Measurements from ENCODE around the gene ALPI. TPM values are rescaled to one million over a fixed set of nuclear protein-coding genes. Genes with fewer than 3 reads are reported as not detected.
"Not testable (repeated sequence)": the region's sequence is repeated elsewhere in the genome, so short reads cannot be mapped to it uniquely, and the experiment has no call there.

Gene ALPI
- total RNA-seq, 4 donors from 2014 or later = not detected

DNA sequence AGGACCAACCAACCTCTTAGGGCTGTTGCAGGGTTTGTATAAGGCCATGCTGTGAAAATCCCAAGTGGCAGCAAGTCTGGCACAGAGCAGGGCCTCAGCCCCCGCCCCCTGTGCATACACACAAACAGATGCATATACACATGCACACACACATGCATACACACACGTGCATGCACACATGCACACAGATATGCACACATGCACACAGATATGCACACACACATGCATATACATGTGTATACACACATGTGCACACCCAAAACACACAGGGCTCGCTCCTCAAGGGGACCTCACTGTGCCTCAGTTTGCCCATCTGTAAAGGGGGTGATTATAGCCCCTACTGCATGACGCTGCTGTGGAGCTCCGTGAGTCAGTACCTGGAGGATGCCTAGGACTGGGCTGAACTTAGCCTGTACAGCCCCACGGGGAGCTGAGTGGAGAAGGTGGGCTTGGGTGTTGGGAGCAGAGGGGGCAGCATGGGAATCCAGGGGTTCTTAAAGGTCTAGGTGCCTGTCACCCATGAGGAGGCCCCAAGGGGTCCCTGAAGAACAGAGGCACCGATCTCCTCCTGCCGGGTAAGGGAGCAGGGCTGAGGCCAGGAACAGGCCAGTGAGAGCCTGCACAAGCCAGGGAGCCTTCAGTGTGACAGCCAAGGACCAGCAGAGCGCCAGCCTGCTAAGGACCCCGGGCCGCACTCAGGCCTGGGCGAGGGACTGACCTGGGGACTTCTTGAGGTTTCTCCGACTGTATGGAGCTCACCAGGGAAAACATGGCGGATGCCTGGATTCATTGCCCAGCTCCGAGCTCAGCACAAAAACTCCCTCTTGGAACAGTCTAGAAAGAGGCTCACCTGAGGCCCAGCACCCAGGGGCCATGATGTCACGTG, 24.0 kb upstream of the ALPI start:
- DNase-seq (ENCODE audit: low spot score) = no peak
- TF ChIP-seq, protein P1, sequence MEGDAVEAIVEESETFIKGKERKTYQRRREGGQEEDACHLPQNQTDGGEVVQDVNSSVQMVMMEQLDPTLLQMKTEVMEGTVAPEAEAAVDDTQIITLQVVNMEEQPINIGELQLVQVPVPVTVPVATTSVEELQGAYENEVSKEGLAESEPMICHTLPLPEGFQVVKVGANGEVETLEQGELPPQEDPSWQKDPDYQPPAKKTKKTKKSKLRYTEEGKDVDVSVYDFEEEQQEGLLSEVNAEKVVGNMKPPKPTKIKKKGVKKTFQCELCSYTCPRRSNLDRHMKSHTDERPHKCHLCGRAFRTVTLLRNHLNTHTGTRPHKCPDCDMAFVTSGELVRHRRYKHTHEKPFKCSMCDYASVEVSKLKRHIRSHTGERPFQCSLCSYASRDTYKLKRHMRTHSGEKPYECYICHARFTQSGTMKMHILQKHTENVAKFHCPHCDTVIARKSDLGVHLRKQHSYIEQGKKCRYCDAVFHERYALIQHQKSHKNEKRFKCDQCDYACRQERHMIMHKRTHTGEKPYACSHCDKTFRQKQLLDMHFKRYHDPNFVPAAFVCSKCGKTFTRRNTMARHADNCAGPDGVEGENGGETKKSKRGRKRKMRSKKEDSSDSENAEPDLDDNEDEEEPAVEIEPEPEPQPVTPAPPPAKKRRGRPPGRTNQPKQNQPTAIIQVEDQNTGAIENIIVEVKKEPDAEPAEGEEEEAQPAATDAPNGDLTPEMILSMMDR (IDR thresholded peaks at IDR 0.05) = no peak
- ATAC-seq (ENCODE audit: low FRiP score) = no peak

GRCh38 chr2:232432598-232433184, 23.3 kb upstream of the ALPI start:
- TF ChIP-seq, protein P1 (IDR thresholded peaks at IDR 0.05) = no peak
- no peak for ATAC-seq (ENCODE audit: low FRiP score)
- no peak for DNase-seq (ENCODE audit: low spot score)

- not testable (repeated sequence) for DNase-seq (ENCODE audit: low spot score); ATAC-seq (ENCODE audit: low FRiP score)
Measured at GRCh38 chr2:232433622-232434021, 22.3 kb upstream of the ALPI start.

DNA sequence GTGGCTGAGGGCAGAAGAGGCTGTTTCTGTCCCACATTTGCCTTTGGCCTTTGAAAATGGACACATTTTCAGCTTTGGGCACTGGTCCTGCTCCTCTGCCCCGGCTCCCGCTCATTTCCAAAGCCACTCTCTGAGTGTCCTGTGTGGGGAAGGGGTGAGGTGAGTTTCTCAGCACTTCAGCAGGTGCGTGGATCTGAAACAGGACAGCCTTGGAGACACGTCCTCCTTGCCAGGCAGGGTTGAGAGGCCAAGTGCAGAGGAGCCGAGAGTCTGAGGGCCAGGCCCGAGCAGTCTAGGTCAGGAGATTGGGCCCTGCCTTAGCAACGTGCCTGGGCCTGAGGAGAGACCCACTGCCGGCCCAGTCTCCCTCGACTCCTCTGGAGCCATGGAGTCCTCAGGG, 21.9 kb upstream of the ALPI start:
- TF ChIP-seq, protein P1 (IDR thresholded peaks at IDR 0.05) = no peak
- DNase-seq (ENCODE audit: low spot score) (no peak), ATAC-seq (ENCODE audit: low FRiP score) (no peak)

DNA sequence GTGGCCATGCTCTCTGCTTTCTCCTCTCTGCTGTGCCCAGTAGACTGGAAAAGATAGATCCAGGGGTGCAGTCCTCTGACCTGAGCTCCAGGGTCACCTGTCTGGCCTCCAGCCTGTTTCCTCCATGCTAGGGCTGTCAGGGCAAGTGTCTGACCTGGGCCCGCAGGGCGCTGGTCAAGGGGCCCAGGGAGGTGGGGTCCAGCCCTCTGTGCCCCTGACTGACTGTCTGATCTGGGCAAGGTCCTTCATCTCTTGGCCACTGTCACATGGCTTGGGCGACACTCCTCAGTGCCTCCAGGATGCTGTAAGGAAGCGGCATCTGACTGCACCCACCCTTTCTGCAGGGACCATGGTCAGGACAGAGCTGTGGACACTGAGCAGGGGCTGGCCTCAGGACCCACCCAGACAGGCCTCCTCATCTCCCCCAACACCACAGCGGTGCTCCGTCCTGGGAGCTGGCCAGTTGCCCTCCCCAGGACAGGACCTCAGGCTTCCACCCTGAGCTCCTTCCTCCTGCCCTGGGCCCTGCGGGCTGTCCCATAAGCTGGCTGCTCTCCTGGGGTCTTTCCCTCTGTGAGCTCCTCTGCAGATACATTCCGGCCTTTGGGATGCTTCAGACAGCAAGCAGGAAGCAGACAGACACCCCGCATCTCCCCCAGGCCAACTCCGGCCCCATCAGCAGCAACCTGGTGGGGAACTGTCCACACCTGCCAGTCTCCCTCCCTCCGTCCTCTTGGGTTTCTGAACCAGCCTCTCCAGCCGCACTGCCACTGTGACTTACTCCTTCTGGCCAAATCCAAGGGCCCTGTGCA, 21.2 kb upstream of the ALPI start:
- ATAC-seq (ENCODE audit: low FRiP score) (no peak), DNase-seq (ENCODE audit: low spot score) (no peak)
- TF ChIP-seq, protein P1 (IDR thresholded peaks at IDR 0.05) = no peak

GRCh38 chr2:232435375-232435648, 20.6 kb upstream of the ALPI start:
- ATAC-seq (ENCODE audit: low FRiP score) (no peak), DNase-seq (ENCODE audit: low spot score) (no peak)
- TF ChIP-seq, protein P1 (IDR thresholded peaks at IDR 0.05) = no peak

DNA sequence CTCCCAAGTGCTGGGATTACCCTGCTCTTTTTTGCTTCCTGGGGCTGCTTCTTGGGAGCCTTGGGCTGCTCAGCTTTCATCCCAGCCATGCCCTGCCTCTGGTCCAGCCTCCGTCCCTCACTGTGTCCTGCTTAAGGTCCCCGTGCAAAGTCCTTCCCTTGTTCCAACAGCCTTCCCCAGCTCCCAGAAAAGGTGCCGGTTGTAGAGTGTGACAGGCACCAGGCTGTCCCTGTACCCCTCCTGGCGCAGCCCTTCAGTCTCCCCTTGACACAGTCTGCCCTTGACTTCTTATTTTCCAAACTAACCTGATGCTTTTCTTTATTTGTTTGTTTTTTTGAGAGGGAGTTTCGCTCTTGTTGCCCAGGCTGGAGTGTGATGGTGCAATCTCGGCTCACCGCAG, 20.1 kb upstream of the ALPI start:
- ATAC-seq (ENCODE audit: low FRiP score) (no peak), DNase-seq (ENCODE audit: low spot score) (no peak)
- TF ChIP-seq, protein P1 (IDR thresholded peaks at IDR 0.05) = no peak
